GM12874 (cell line): ENCODE measurements around the gene KAZALD1.

Experiments
- TF ChIP-seq, protein P1 (sequence below): IDR thresholded peaks from 2 replicates; pipeline ENCODE4 v1.5.1; 2011; ENCODE audit warnings: low read depth, mild to moderate bottlenecking, control low read depth, low read length, moderate library complexity; ENCODE audit not compliant: insufficient read depth

Gene KAZALD1

DNA sequence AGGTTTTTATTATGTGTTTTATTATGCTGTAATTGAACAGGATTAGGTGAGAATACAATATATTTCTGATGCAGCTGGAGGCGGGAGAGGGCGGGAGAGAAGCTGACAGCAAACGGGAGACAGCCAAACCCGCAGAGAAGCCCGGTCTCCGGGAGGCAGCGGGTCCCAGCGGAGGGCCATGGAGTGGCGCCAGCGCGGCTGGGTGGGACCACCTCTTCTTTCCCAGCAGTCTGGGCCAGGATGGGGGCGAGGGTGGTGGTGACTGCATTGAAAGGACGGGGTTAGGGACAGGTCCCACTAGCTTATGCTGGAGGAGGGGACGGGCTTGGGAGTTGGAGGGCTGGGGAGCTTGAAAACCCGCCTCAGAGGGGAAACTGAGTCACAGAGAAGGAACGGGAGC is 14.5 kb upstream of the KAZALD1 start:
- TF ChIP-seq, protein P1, sequence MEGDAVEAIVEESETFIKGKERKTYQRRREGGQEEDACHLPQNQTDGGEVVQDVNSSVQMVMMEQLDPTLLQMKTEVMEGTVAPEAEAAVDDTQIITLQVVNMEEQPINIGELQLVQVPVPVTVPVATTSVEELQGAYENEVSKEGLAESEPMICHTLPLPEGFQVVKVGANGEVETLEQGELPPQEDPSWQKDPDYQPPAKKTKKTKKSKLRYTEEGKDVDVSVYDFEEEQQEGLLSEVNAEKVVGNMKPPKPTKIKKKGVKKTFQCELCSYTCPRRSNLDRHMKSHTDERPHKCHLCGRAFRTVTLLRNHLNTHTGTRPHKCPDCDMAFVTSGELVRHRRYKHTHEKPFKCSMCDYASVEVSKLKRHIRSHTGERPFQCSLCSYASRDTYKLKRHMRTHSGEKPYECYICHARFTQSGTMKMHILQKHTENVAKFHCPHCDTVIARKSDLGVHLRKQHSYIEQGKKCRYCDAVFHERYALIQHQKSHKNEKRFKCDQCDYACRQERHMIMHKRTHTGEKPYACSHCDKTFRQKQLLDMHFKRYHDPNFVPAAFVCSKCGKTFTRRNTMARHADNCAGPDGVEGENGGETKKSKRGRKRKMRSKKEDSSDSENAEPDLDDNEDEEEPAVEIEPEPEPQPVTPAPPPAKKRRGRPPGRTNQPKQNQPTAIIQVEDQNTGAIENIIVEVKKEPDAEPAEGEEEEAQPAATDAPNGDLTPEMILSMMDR, result no peak

DNA sequence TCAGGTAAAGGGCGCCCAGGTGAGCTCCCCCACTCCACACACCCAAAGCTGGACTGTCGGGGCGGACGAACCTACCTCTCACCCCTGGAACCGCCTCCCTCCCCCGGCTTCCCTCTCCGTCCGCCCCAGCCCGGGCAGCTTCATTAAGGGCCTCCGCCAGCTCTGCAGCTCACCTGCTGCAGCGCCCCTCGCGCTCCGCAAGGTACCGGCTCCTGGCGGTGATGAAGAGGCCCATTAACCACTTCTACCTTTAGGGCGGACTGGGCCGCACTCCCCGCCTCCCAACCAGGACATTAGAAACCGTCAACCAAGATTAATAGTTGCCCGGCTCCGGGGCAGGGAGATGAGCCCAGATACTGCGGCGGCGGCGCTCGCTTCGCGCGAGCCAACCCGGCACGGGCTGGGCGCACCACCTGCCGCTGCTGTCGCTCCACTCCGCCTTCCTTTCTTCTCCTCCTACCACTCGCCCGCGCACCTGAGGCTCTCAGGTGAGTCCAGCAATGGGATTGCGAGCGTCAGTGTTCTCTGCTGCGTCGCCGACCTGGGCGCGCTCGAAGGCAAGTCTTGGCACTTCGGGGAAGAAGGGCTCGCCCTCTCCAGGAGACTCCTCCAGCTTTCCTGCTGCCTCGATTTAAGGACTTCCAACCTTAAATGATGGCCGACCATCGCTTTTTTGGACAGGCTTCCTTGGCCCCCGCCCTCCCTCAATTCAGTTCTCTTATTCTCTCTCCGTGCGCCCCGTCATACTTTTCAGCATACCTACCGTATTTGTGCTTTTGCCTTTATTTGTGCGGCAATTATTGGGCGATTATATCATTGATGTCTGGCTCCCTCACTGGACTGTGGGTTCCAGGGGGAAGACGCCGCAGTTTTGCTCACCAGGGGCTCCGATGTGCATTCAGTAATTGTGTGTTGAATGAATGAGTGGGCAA is 13.6 kb upstream of the KAZALD1 start:
- TF ChIP-seq, protein P1, result no peak

DNA sequence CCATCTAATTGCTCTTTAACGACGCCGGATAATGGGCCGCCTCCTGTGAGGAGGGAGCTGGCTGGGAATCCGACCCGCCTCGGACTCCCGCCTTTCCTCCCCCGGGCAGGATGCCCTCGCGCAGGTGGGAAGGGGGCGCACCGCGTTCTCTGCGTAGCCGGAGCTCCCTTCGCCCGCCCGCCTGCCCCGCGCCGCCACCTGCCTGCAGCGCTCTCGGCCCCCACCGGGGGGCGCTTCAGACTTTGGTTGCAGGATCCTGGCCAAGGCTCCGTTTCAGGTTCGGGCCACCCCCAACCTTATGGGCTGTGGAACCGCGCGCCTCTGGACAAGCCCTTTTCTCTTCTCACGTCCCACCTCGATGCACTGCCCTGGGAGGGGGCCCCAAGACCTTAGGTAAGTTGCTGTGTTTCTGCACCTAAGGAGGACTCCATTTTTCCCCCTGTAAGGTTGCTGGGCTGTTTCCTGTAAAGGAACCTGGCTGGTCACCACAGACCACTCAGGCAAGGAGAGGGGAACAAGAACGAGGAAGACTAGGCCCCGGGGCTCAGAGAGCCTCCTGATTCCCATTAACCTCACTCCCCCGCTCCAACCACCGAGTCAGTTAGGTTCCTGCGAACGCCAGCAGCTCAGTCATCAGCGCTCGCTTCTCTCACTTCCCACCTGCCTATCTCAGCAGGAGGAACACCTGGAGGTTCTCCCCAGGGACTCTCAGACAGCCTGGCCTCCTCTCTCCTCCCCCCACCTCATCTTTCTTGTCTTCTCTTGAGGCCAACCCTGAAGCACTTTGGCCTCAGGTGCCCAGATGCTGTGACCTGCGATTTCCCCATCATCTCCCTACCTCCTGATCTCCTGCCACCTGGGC is 11.3 kb upstream of the KAZALD1 start:
- TF ChIP-seq, protein P1, result peak; percentile 95

DNA sequence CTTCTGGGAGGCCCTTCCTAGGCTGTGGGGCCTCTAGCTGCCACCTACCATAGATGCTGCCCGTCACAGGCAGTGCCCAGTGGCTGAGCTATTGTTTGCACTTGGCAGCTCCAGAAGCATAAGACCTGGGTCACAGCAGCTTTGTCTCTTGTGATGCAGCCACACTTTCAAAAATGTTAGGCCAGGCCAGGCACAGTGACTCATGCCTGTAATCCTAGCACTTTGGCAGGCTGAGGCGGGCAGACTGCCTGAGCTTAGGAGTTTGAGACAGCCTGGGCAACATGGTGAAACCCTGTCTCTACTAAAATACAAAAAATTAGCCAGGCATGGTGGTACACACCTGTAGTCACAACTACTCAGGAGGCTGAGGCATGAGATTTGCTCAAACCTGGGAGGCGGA is 9.5 kb upstream of the KAZALD1 start:
- TF ChIP-seq, protein P1, result no peak

DNA sequence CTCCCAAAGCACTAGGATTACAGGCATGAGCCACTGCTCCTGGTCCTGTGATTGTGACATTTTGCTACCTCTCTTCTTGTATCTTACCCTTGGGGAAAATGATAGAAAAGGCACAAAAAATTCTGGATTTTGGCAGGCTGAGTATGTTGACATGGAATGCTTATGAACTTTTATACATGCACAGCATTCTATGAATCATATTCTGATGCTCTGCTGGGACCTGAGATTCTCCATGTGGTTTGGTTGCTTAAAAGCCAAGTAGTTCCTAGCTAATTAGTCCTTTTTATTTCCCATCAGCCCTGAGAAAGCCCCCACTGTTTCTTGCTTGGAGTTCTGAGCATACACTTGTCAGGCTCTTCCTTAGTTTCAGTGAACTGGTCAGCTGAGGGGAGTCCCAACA is 8.3 kb upstream of the KAZALD1 start:
- TF ChIP-seq, protein P1, result no peak

DNA sequence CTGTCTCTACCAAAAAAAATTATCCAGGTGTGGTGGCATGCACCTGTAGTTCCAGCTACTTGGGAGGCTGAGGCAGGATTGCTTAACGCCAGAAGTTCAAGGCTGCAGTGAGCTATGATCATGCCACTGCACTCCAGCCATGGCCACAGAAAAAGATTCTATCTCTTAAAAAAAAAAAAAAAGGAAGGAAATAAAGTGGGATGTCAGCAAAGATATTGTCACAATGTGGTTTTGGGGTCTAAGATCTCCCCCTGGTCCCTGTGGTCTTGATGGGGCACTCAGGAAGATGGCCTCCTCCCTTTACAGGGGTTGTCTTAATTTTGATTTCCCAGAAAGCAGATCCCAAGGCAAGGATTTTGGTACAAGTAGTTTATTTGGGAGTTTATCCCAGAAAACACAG is 7.4 kb upstream of the KAZALD1 start:
- TF ChIP-seq, protein P1, result no peak

DNA sequence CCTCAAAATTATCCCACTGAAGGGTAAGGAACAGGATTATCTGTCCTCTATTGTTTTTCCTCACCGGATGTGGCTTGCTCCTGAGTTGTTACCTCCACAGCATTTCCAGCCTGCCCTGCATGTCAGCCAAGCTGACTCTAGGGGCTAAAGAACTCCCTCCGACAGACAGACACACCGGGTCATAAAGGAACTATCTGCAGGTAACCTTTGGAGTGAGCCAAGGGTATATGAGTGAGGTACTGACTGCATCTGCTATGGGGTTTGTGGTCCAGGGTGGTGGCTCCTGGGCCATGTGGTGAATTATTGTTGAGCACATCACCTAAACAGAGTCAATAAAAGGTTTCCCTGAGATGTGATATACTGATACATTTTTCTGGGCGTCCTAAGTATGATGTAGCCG is 6.9 kb upstream of the KAZALD1 start:
- TF ChIP-seq, protein P1, result no peak
